HG03575 (cell line): ENCODE measurements around the gene BNC2.
"Not testable (repeated sequence)": the region's sequence is repeated elsewhere in the genome, so short reads cannot be mapped to it uniquely, and the experiment has no call there.

ENCODE experiments used
- ATAC-seq: cut with Tn5 transposase; IDR thresholded peaks from one replicate; pipeline ENCODE4 v1.9.1; 2021; ENCODE audit not compliant: unreplicated experiment, insufficient number of reproducible peaks, low FRiP score; ENCODE audit errors: extremely low read depth

Gene BNC2

GRCh38 chr9:16505199-16505598 is 365.3 kb downstream of the BNC2 start:
- ATAC-seq, result no peak

GRCh38 chr9:16501726-16502125 is 368.7 kb downstream of the BNC2 start:
- ATAC-seq, result no peak

- no peak for ATAC-seq
Observed at GRCh38 chr9:16501141-16501540, 369.3 kb downstream of the BNC2 start.

- no peak for ATAC-seq
Observed at GRCh38 chr9:16500386-16500785, 370.1 kb downstream of the BNC2 start.

GRCh38 chr9:16499892-16500291 is 370.6 kb downstream of the BNC2 start:
- ATAC-seq, result no peak

- ATAC-seq, result no peak
Observed at GRCh38 chr9:16496908-16497307, 373.6 kb downstream of the BNC2 start.

- no peak for ATAC-seq
Observed at GRCh38 chr9:16487915-16488314, 382.6 kb downstream of the BNC2 start.

- ATAC-seq, result no peak
Observed at GRCh38 chr9:16485575-16486321, 384.7 kb downstream of the BNC2 start.

GRCh38 chr9:16485160-16485559 is 385.3 kb downstream of the BNC2 start:
- no peak for ATAC-seq

GRCh38 chr9:16484744-16485143 is 385.7 kb downstream of the BNC2 start:
- ATAC-seq, result no peak

GRCh38 chr9:16484180-16484579 is 386.3 kb downstream of the BNC2 start:
- no peak for ATAC-seq

GRCh38 chr9:16482764-16483163 is 387.7 kb downstream of the BNC2 start:
- ATAC-seq, result no peak

GRCh38 chr9:16480584-16480983 is 389.9 kb downstream of the BNC2 start:
- ATAC-seq, result not testable (repeated sequence)

GRCh38 chr9:16475996-16476395 is 394.5 kb downstream of the BNC2 start:
- no peak for ATAC-seq

GRCh38 chr9:16475257-16475656 is 395.2 kb downstream of the BNC2 start:
- ATAC-seq, result no peak

GRCh38 chr9:16469184-16469583 is 401.3 kb downstream of the BNC2 start:
- no peak for ATAC-seq

- no peak for ATAC-seq
Observed at GRCh38 chr9:16461851-16462250, 408.6 kb downstream of the BNC2 start.

GRCh38 chr9:16461137-16461840 is 409.2 kb downstream of the BNC2 start:
- no peak for ATAC-seq

GRCh38 chr9:16460696-16461095 is 409.8 kb downstream of the BNC2 start:
- no peak for ATAC-seq

GRCh38 chr9:16459421-16460148 is 410.9 kb downstream of the BNC2 start:
- ATAC-seq, result no peak
